ENCODE measurements around the gene LRFN3.
A peak's percentile ranks its signal among the peaks of the same experiment; 100 is the strongest.

LRFN3 gene

GRCh38 chr19:35931874-35932202 is 4.3 kb upstream of the LRFN3 start:
- H3K9ac ChIP-seq (ENCODE audit: insufficient read length, low read depth), result no peak overlapping the region

GRCh38 chr19:35932291-35932936 is 3.8 kb upstream of the LRFN3 start:
- TF ChIP-seq SUZ12 (IDR thresholded peaks at IDR 0.05; ENCODE audit: extremely low read depth, insufficient read depth, insufficient read length), result no peak
- TF ChIP-seq ZNF274 (IDR thresholded peaks at IDR 0.05; ENCODE audit: low read depth, low read length), result no peak
- no peak for TF ChIP-seq YY1 (IDR thresholded peaks at IDR 0.05; ENCODE audit: insufficient read depth, insufficient read length)
- no peaks in the 10 kb centered on the region for H3K9me3 ChIP-seq (ENCODE audit: insufficient read depth, low read length)
- peaks cover 5% of the 10 kb centered on the region for H3K4me1 ChIP-seq (ENCODE audit: insufficient read depth, insufficient read length)
- H3K27me3 ChIP-seq (ENCODE audit: insufficient read depth, insufficient read length), result no peaks in the 10 kb centered on the region
- no peaks in the 10 kb centered on the region for H3K36me3 ChIP-seq (ENCODE audit: insufficient read depth, insufficient read length, low read length)
- peak; percentile 20 for DNase-seq (ENCODE audit: low read depth, low spot score)
- H3K9ac ChIP-seq (ENCODE audit: insufficient read length, low read depth), result no peak overlapping the region
- no peak overlapping the region for H3K4me3 ChIP-seq (ENCODE audit: insufficient read length, low read depth)

More at GRCh38 chr19:35931874-35932202, 4.3 kb upstream of the LRFN3 start:
- DNase-seq (ENCODE audit: low read depth, low spot score), result no peak
- TF ChIP-seq SUZ12 (IDR thresholded peaks at IDR 0.05; ENCODE audit: extremely low read depth, insufficient read depth, insufficient read length) (no peak), ZNF274 (IDR thresholded peaks at IDR 0.05; ENCODE audit: low read depth, low read length) (no peak), YY1 (IDR thresholded peaks at IDR 0.05; ENCODE audit: insufficient read depth, insufficient read length) (no peak)
- no peaks in the 10 kb centered on the region for H3K36me3 ChIP-seq (ENCODE audit: insufficient read depth, insufficient read length, low read length)
- no peaks in the 10 kb centered on the region for H3K9me3 ChIP-seq (ENCODE audit: insufficient read depth, low read length)
- H3K4me3 ChIP-seq (ENCODE audit: insufficient read length, low read depth), result peak overlapping the region; percentile 13
- H3K27me3 ChIP-seq (ENCODE audit: insufficient read depth, insufficient read length), result no peaks in the 10 kb centered on the region
- peaks cover 5% of the 10 kb centered on the region for H3K4me1 ChIP-seq (ENCODE audit: insufficient read depth, insufficient read length)

- no peak for DNase-seq (ENCODE audit: low read depth, low spot score)
- peak overlapping the region; percentile 75 for H3K4me3 ChIP-seq (ENCODE audit: insufficient read length, low read depth)
- H3K4me1 ChIP-seq (ENCODE audit: insufficient read depth, insufficient read length), result peaks cover 7% of the 10 kb centered on the region
- peak overlapping the region; percentile 87 for H3K9ac ChIP-seq (ENCODE audit: insufficient read length, low read depth)
- H3K9me3 ChIP-seq (ENCODE audit: insufficient read depth, low read length), result no peaks in the 10 kb centered on the region
- H3K27me3 ChIP-seq (ENCODE audit: insufficient read depth, insufficient read length), result no peaks in the 10 kb centered on the region
- TF ChIP-seq YY1 (IDR thresholded peaks at IDR 0.05; ENCODE audit: insufficient read depth, insufficient read length) (no peak), ZNF274 (IDR thresholded peaks at IDR 0.05; ENCODE audit: low read depth, low read length) (no peak), SUZ12 (IDR thresholded peaks at IDR 0.05; ENCODE audit: extremely low read depth, insufficient read depth, insufficient read length) (no peak)
- peaks cover 5% of the 10 kb centered on the region for H3K36me3 ChIP-seq (ENCODE audit: insufficient read depth, insufficient read length, low read length)
Observed at GRCh38 chr19:35936738-35937268, 629 bp downstream of the LRFN3 start.

GRCh38 chr19:35937345-35938281 is 1.4 kb downstream of the LRFN3 start:
- Histone ChIP-seq H3K36me3 (ENCODE audit: insufficient read depth, insufficient read length, low read length) (peaks cover 10% of the 10 kb centered on the region), H3K4me3 (ENCODE audit: insufficient read length, low read depth) (peak overlapping the region; percentile 75), H3K9me3 (ENCODE audit: insufficient read depth, low read length) (no peaks in the 10 kb centered on the region), H3K4me1 (ENCODE audit: insufficient read depth, insufficient read length) (peaks cover 7% of the 10 kb centered on the region), H3K27me3 (ENCODE audit: insufficient read depth, insufficient read length) (no peaks in the 10 kb centered on the region), H3K9ac (ENCODE audit: insufficient read length, low read depth) (peak overlapping the region; percentile 87)
- no peak for DNase-seq (ENCODE audit: low read depth, low spot score)
- TF ChIP-seq YY1 (IDR thresholded peaks at IDR 0.05; ENCODE audit: insufficient read depth, insufficient read length) (no peak), SUZ12 (IDR thresholded peaks at IDR 0.05; ENCODE audit: extremely low read depth, insufficient read depth, insufficient read length) (no peak), ZNF274 (IDR thresholded peaks at IDR 0.05; ENCODE audit: low read depth, low read length) (no peak)

GRCh38 chr19:35938282-35939224 is 2.4 kb downstream of the LRFN3 start:
- TF ChIP-seq YY1 (IDR thresholded peaks at IDR 0.05; ENCODE audit: insufficient read depth, insufficient read length) (no peak), ZNF274 (IDR thresholded peaks at IDR 0.05; ENCODE audit: low read depth, low read length) (no peak), SUZ12 (IDR thresholded peaks at IDR 0.05; ENCODE audit: extremely low read depth, insufficient read depth, insufficient read length) (no peak)
- DNase-seq (ENCODE audit: low read depth, low spot score), result no peak
- peak overlapping the region; percentile 10 for H3K4me3 ChIP-seq (ENCODE audit: insufficient read length, low read depth)
- H3K9ac ChIP-seq (ENCODE audit: insufficient read length, low read depth), result peak overlapping the region; percentile 8
- H3K9me3 ChIP-seq (ENCODE audit: insufficient read depth, low read length), result no peaks in the 10 kb centered on the region
- H3K36me3 ChIP-seq (ENCODE audit: insufficient read depth, insufficient read length, low read length), result peaks cover 10% of the 10 kb centered on the region
- H3K4me1 ChIP-seq (ENCODE audit: insufficient read depth, insufficient read length), result peaks cover 7% of the 10 kb centered on the region
- H3K27me3 ChIP-seq (ENCODE audit: insufficient read depth, insufficient read length), result no peaks in the 10 kb centered on the region

GRCh38 chr19:35939307-35940077 is 3.3 kb downstream of the LRFN3 start:
- no peaks in the 10 kb centered on the region for H3K27me3 ChIP-seq (ENCODE audit: insufficient read depth, insufficient read length)
- H3K4me3 ChIP-seq (ENCODE audit: insufficient read length, low read depth), result no peak overlapping the region
- DNase-seq (ENCODE audit: low read depth, low spot score), result no peak
- TF ChIP-seq YY1 (IDR thresholded peaks at IDR 0.05; ENCODE audit: insufficient read depth, insufficient read length) (no peak), SUZ12 (IDR thresholded peaks at IDR 0.05; ENCODE audit: extremely low read depth, insufficient read depth, insufficient read length) (no peak), ZNF274 (IDR thresholded peaks at IDR 0.05; ENCODE audit: low read depth, low read length) (no peak)
- H3K9me3 ChIP-seq (ENCODE audit: insufficient read depth, low read length), result no peaks in the 10 kb centered on the region
- H3K9ac ChIP-seq (ENCODE audit: insufficient read length, low read depth), result no peak overlapping the region
- H3K36me3 ChIP-seq (ENCODE audit: insufficient read depth, insufficient read length, low read length), result peaks cover 15% of the 10 kb centered on the region
- peaks cover 7% of the 10 kb centered on the region for H3K4me1 ChIP-seq (ENCODE audit: insufficient read depth, insufficient read length)
